ENCODE data around the gene CPEB2.
A peak's percentile ranks its signal among the peaks of the same experiment; 100 is the strongest.

Gene CPEB2

GRCh38 chr4:14994242-14994641 lies 8.0 kb upstream of the CPEB2 start:
- no peaks in the 10 kb centered on the region for H3K27me3 ChIP-seq (ENCODE audit: control insufficient read depth in 1 of 2, insufficient read depth in 2 of 2, low read length in 2 of 2)
- no peaks in the 10 kb centered on the region for H3K4me1 ChIP-seq (ENCODE audit: control insufficient read depth, insufficient read depth, low read length)
- no peak overlapping the region for H3K27ac ChIP-seq (ENCODE audit: low read length)
- no peak overlapping the region for H3K9ac ChIP-seq (ENCODE audit: low read length in 2 of 2)
- no peaks in the 10 kb centered on the region for H3K9me3 ChIP-seq (ENCODE audit: control insufficient read depth in 2 of 2, low read length in 2 of 2)
- H3K36me3 ChIP-seq (ENCODE audit: control insufficient read depth in 2 of 2, insufficient read depth in 2 of 2, low read length in 2 of 2): no peaks in the 10 kb centered on the region
- no peak overlapping the region for H3K4me3 ChIP-seq (ENCODE audit: low read length in 2 of 2)

GRCh38 chr4:15001248-15001868 lies 923 bp upstream of the CPEB2 start:
- no peaks in the 10 kb centered on the region for H3K4me1 ChIP-seq (ENCODE audit: control insufficient read depth, insufficient read depth, low read length)
- no peaks in the 10 kb centered on the region for H3K27me3 ChIP-seq (ENCODE audit: control insufficient read depth in 1 of 2, insufficient read depth in 2 of 2, low read length in 2 of 2)
- H3K4me3 ChIP-seq (ENCODE audit: low read length in 2 of 2): peak overlapping the region; percentile 78 to 95
- H3K36me3 ChIP-seq (ENCODE audit: control insufficient read depth in 2 of 2, insufficient read depth in 2 of 2, low read length in 2 of 2): no peaks in the 10 kb centered on the region
- peak overlapping the region; percentile 80 to 96 for H3K9ac ChIP-seq (ENCODE audit: low read length in 2 of 2)
- no peaks in the 10 kb centered on the region for H3K9me3 ChIP-seq (ENCODE audit: control insufficient read depth in 2 of 2, low read length in 2 of 2)
- H3K27ac ChIP-seq (ENCODE audit: low read length): peak overlapping the region; percentile 100

GRCh38 chr4:15002659-15003400 lies 549 bp downstream of the CPEB2 start:
- H3K36me3 ChIP-seq (ENCODE audit: control insufficient read depth in 2 of 2, insufficient read depth in 2 of 2, low read length in 2 of 2): no peaks in the 10 kb centered on the region
- no peaks in the 10 kb centered on the region for H3K27me3 ChIP-seq (ENCODE audit: control insufficient read depth in 1 of 2, insufficient read depth in 2 of 2, low read length in 2 of 2)
- peak overlapping the region; percentile 80 to 99 for H3K9ac ChIP-seq (ENCODE audit: low read length in 2 of 2)
- H3K27ac ChIP-seq (ENCODE audit: low read length): peak overlapping the region; percentile 100
- no peaks in the 10 kb centered on the region for H3K9me3 ChIP-seq (ENCODE audit: control insufficient read depth in 2 of 2, low read length in 2 of 2)
- H3K4me1 ChIP-seq (ENCODE audit: control insufficient read depth, insufficient read depth, low read length): no peaks in the 10 kb centered on the region
- H3K4me3 ChIP-seq (ENCODE audit: low read length in 2 of 2): peak overlapping the region; percentile 78 to 95

GRCh38 chr4:15003401-15003890 lies 1.2 kb downstream of the CPEB2 start:
- H3K27ac ChIP-seq (ENCODE audit: low read length): peak overlapping the region; percentile 100
- H3K9me3 ChIP-seq (ENCODE audit: control insufficient read depth in 2 of 2, low read length in 2 of 2): no peaks in the 10 kb centered on the region
- H3K27me3 ChIP-seq (ENCODE audit: control insufficient read depth in 1 of 2, insufficient read depth in 2 of 2, low read length in 2 of 2): no peaks in the 10 kb centered on the region
- H3K4me1 ChIP-seq (ENCODE audit: control insufficient read depth, insufficient read depth, low read length): no peaks in the 10 kb centered on the region
- peaks cover 0 to 2% of the 10 kb centered on the region in 2 donors for H3K36me3 ChIP-seq (ENCODE audit: control insufficient read depth in 2 of 2, insufficient read depth in 2 of 2, low read length in 2 of 2)
- peak overlapping the region; percentile 74 to 95 for H3K4me3 ChIP-seq (ENCODE audit: low read length in 2 of 2)
- H3K9ac ChIP-seq (ENCODE audit: low read length in 2 of 2): peak overlapping the region; percentile 62 to 80

GRCh38 chr4:15003891-15004738 lies 1.8 kb downstream of the CPEB2 start:
- Histone ChIP-seq H3K27ac (ENCODE audit: low read length) (peak overlapping the region; percentile 89), H3K9ac (ENCODE audit: low read length in 2 of 2) (peak overlapping the region; percentile 60 to 91), H3K9me3 (ENCODE audit: control insufficient read depth in 2 of 2, low read length in 2 of 2) (no peaks in the 10 kb centered on the region), H3K36me3 (ENCODE audit: control insufficient read depth in 2 of 2, insufficient read depth in 2 of 2, low read length in 2 of 2) (peaks cover 0 to 3% of the 10 kb centered on the region in 2 donors), H3K4me1 (ENCODE audit: control insufficient read depth, insufficient read depth, low read length) (no peaks in the 10 kb centered on the region), H3K4me3 (ENCODE audit: low read length in 2 of 2) (peak overlapping the region; percentile 81 to 95), H3K27me3 (ENCODE audit: control insufficient read depth in 1 of 2, insufficient read depth in 2 of 2, low read length in 2 of 2) (no peaks in the 10 kb centered on the region)

- H3K27ac ChIP-seq (ENCODE audit: low read length): peak overlapping the region; percentile 89
- peak overlapping the region; percentile 81 to 95 for H3K4me3 ChIP-seq (ENCODE audit: low read length in 2 of 2)
- peak overlapping the region; percentile 60 to 91 for H3K9ac ChIP-seq (ENCODE audit: low read length in 2 of 2)
- H3K36me3 ChIP-seq (ENCODE audit: control insufficient read depth in 2 of 2, insufficient read depth in 2 of 2, low read length in 2 of 2): peaks cover 0 to 5% of the 10 kb centered on the region in 2 donors
- H3K9me3 ChIP-seq (ENCODE audit: control insufficient read depth in 2 of 2, low read length in 2 of 2): no peaks in the 10 kb centered on the region
- peaks cover 2% of the 10 kb centered on the region for H3K4me1 ChIP-seq (ENCODE audit: control insufficient read depth, insufficient read depth, low read length)
- H3K27me3 ChIP-seq (ENCODE audit: control insufficient read depth in 1 of 2, insufficient read depth in 2 of 2, low read length in 2 of 2): no peaks in the 10 kb centered on the region
These were observed 2.5 kb downstream of the CPEB2 start for GRCh38 chr4:15004739-15005301.

- peak overlapping the region; percentile 81 to 95 for H3K4me3 ChIP-seq (ENCODE audit: low read length in 2 of 2)
- H3K4me1 ChIP-seq (ENCODE audit: control insufficient read depth, insufficient read depth, low read length): peaks cover 2% of the 10 kb centered on the region
These were observed 3.3 kb downstream of the CPEB2 start for GRCh38 chr4:15005474-15006115.

GRCh38 chr4:15006416-15007024 lies 4.2 kb downstream of the CPEB2 start:
- no peak overlapping the region for H3K4me3 ChIP-seq (ENCODE audit: low read length in 2 of 2)

More at GRCh38 chr4:15005474-15006115, 3.3 kb downstream of the CPEB2 start:
- Histone ChIP-seq H3K27me3 (ENCODE audit: control insufficient read depth in 1 of 2, insufficient read depth in 2 of 2, low read length in 2 of 2) (no peaks in the 10 kb centered on the region), H3K36me3 (ENCODE audit: control insufficient read depth in 2 of 2, insufficient read depth in 2 of 2, low read length in 2 of 2) (peaks cover 0 to 5% of the 10 kb centered on the region in 2 donors), H3K9me3 (ENCODE audit: control insufficient read depth in 2 of 2, low read length in 2 of 2) (no peaks in the 10 kb centered on the region), H3K9ac (ENCODE audit: low read length in 2 of 2) (peak overlapping the region; percentile 60 to 91), H3K27ac (ENCODE audit: low read length) (peak overlapping the region; percentile 89)

GRCh38 chr4:15007201-15007600 lies 4.9 kb downstream of the CPEB2 start:
- H3K36me3 ChIP-seq (ENCODE audit: control insufficient read depth in 2 of 2, insufficient read depth in 2 of 2, low read length in 2 of 2): peaks cover 0 to 8% of the 10 kb centered on the region in 2 donors
- H3K4me3 ChIP-seq (ENCODE audit: low read length in 2 of 2): peak overlapping the region in 1 of 2 donors; percentile 9
- H3K4me1 ChIP-seq (ENCODE audit: control insufficient read depth, insufficient read depth, low read length): peaks cover 6% of the 10 kb centered on the region

More at GRCh38 chr4:15006416-15007024, 4.2 kb downstream of the CPEB2 start:
- Histone ChIP-seq H3K36me3 (ENCODE audit: control insufficient read depth in 2 of 2, insufficient read depth in 2 of 2, low read length in 2 of 2) (peaks cover 0 to 5% of the 10 kb centered on the region in 2 donors), H3K9ac (ENCODE audit: low read length in 2 of 2) (no peak overlapping the region), H3K27ac (ENCODE audit: low read length) (no peak overlapping the region), H3K9me3 (ENCODE audit: control insufficient read depth in 2 of 2, low read length in 2 of 2) (no peaks in the 10 kb centered on the region), H3K4me1 (ENCODE audit: control insufficient read depth, insufficient read depth, low read length) (peaks cover 2% of the 10 kb centered on the region), H3K27me3 (ENCODE audit: control insufficient read depth in 1 of 2, insufficient read depth in 2 of 2, low read length in 2 of 2) (no peaks in the 10 kb centered on the region)

More at GRCh38 chr4:15007201-15007600, 4.9 kb downstream of the CPEB2 start:
- no peaks in the 10 kb centered on the region for H3K9me3 ChIP-seq (ENCODE audit: control insufficient read depth in 2 of 2, low read length in 2 of 2)
- no peak overlapping the region for H3K9ac ChIP-seq (ENCODE audit: low read length in 2 of 2)
- no peak overlapping the region for H3K27ac ChIP-seq (ENCODE audit: low read length)
- no peaks in the 10 kb centered on the region for H3K27me3 ChIP-seq (ENCODE audit: control insufficient read depth in 1 of 2, insufficient read depth in 2 of 2, low read length in 2 of 2)

All from stomach smooth muscle (tissue), 2 donors.